ENCODE measurements around the gene MALSU1. TPM values are rescaled to one million over a fixed set of nuclear protein-coding genes. Genes with fewer than 3 reads are reported as not detected.

MALSU1 gene
- total and polyA plus RNA-seq, 4 donors: 30.3 to 84.6 (median 40.5) TPM

DNA sequence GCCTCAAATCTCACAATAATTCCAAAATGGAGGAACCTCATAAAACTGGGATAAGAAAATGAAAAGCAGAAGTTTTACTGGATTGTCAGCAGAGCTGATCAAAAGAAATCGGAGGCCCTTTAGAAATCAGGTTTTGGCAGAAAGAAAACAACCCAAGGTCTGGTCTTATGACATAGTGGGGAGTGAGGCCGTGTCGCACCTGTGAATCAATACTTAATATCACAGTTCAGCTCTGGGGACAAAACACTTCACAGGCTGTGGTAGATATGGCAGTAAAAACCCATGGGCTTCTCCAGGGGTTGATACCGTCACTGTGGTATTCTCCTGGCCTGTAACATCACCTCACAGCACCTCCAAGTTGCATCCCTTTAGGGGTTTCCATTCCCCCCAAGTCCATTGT lies 6.5 kb upstream of the MALSU1 start (continued):
- TF ChIP-seq, protein P1, sequence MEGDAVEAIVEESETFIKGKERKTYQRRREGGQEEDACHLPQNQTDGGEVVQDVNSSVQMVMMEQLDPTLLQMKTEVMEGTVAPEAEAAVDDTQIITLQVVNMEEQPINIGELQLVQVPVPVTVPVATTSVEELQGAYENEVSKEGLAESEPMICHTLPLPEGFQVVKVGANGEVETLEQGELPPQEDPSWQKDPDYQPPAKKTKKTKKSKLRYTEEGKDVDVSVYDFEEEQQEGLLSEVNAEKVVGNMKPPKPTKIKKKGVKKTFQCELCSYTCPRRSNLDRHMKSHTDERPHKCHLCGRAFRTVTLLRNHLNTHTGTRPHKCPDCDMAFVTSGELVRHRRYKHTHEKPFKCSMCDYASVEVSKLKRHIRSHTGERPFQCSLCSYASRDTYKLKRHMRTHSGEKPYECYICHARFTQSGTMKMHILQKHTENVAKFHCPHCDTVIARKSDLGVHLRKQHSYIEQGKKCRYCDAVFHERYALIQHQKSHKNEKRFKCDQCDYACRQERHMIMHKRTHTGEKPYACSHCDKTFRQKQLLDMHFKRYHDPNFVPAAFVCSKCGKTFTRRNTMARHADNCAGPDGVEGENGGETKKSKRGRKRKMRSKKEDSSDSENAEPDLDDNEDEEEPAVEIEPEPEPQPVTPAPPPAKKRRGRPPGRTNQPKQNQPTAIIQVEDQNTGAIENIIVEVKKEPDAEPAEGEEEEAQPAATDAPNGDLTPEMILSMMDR (IDR thresholded peaks at IDR 0.05; ENCODE audit: low read depth, low read length, missing input control): no peak
- TF ChIP-seq FOXA2 (IDR thresholded peaks at IDR 0.05) (no peak), RXRA (IDR thresholded peaks at IDR 0.05) (no peak)

DNA sequence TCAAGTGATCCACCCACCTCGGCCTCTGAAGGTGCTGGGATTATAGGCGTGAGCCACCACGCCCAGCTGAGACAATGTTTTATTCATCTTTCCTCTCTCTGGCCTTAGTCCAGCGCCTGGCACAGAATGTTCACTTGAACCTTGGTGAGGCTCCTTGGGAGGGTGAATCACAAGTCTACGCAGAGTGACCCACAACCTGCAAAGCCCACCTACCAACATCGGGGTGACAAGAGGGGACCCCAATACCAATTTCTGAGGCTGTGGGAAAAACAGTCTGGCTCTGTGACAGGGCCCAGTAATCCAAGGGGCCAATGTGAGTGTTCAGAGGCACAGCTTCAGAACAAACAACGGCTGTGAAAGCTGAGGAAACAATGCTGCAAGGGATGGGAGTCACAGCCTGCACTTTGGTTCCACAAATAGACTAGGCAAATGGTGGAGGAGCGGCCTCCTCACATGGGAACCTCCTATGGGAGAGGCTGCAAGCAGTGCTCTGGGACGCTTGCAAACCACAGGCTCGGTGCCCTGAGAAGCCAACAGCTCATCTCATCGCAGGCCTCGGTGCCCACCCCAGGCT lies 5.6 kb upstream of the MALSU1 start:
- Histone ChIP-seq H3K9ac (ENCODE audit: low read depth in 1 of 2, low read length in 2 of 2) (no peak overlapping the region), H3K27ac (ENCODE audit: low read depth in 1 of 2, low read length in 2 of 2) (no peak overlapping the region)

More for the DNA sequence above, 5.6 kb upstream of the MALSU1 start:
- no peak for DNase-seq (ENCODE audit: low spot score)
- 93% methylated on average over 12 of the region's 12 CpGs for WGBS
- no peaks in the 10 kb centered on the region for H3K9me3 ChIP-seq (ENCODE audit: control insufficient read depth in 4 of 4, low read length in 3 of 4)
- peaks cover 0 to 18% (median 6%) of the 10 kb centered on the region in 4 donors for H3K4me1 ChIP-seq (ENCODE audit: control insufficient read depth in 4 of 4, insufficient read depth in 4 of 4, low read length in 3 of 4)
- TF ChIP-seq TAF1 (conservative IDR thresholded peaks at IDR 0.05) (no peak), HNF4G (IDR thresholded peaks at IDR 0.05) (no peak), GABPA (IDR thresholded peaks at IDR 0.05 in 1 of 2, conservative IDR thresholded peaks at IDR 0.05 in 1 of 2) (no peak), NR2F2 (IDR thresholded peaks at IDR 0.05) (no peak), EGR1 (IDR thresholded peaks at IDR 0.05; ENCODE audit: low read depth in 2 of 2) (no peak), FOXA2 (IDR thresholded peaks at IDR 0.05) (no peak), RXRA (IDR thresholded peaks at IDR 0.05) (no peak), HNF4A (conservative IDR thresholded peaks at IDR 0.05) (no peak), JUND (IDR thresholded peaks at IDR 0.05) (no peak), SP1 (IDR thresholded peaks at IDR 0.05) (no peak), YY1 (IDR thresholded peaks at IDR 0.05) (no peak), RAD21 (IDR thresholded peaks at IDR 0.05) (no peak), FOXA1 (IDR thresholded peaks at IDR 0.05) (no peak)
- TF ChIP-seq, protein P2, sequence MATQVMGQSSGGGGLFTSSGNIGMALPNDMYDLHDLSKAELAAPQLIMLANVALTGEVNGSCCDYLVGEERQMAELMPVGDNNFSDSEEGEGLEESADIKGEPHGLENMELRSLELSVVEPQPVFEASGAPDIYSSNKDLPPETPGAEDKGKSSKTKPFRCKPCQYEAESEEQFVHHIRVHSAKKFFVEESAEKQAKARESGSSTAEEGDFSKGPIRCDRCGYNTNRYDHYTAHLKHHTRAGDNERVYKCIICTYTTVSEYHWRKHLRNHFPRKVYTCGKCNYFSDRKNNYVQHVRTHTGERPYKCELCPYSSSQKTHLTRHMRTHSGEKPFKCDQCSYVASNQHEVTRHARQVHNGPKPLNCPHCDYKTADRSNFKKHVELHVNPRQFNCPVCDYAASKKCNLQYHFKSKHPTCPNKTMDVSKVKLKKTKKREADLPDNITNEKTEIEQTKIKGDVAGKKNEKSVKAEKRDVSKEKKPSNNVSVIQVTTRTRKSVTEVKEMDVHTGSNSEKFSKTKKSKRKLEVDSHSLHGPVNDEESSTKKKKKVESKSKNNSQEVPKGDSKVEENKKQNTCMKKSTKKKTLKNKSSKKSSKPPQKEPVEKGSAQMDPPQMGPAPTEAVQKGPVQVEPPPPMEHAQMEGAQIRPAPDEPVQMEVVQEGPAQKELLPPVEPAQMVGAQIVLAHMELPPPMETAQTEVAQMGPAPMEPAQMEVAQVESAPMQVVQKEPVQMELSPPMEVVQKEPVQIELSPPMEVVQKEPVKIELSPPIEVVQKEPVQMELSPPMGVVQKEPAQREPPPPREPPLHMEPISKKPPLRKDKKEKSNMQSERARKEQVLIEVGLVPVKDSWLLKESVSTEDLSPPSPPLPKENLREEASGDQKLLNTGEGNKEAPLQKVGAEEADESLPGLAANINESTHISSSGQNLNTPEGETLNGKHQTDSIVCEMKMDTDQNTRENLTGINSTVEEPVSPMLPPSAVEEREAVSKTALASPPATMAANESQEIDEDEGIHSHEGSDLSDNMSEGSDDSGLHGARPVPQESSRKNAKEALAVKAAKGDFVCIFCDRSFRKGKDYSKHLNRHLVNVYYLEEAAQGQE (IDR thresholded peaks at IDR 0.05): no peak
- TF ChIP-seq, protein P3, sequence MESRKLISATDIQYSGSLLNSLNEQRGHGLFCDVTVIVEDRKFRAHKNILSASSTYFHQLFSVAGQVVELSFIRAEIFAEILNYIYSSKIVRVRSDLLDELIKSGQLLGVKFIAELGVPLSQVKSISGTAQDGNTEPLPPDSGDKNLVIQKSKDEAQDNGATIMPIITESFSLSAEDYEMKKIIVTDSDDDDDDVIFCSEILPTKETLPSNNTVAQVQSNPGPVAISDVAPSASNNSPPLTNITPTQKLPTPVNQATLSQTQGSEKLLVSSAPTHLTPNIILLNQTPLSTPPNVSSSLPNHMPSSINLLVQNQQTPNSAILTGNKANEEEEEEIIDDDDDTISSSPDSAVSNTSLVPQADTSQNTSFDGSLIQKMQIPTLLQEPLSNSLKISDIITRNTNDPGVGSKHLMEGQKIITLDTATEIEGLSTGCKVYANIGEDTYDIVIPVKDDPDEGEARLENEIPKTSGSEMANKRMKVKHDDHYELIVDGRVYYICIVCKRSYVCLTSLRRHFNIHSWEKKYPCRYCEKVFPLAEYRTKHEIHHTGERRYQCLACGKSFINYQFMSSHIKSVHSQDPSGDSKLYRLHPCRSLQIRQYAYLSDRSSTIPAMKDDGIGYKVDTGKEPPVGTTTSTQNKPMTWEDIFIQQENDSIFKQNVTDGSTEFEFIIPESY (IDR thresholded peaks at IDR 0.05): no peak
- TF ChIP-seq, protein P4, sequence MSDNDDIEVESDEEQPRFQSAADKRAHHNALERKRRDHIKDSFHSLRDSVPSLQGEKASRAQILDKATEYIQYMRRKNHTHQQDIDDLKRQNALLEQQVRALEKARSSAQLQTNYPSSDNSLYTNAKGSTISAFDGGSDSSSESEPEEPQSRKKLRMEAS (IDR thresholded peaks at IDR 0.05): no peak
- TF ChIP-seq, protein P5, sequence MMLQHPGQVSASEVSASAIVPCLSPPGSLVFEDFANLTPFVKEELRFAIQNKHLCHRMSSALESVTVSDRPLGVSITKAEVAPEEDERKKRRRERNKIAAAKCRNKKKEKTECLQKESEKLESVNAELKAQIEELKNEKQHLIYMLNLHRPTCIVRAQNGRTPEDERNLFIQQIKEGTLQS (IDR thresholded peaks at IDR 0.05): no peak
- TF ChIP-seq, protein P1 (IDR thresholded peaks at IDR 0.05; ENCODE audit: low read depth, low read length, missing input control): no peak
- no peaks in the 10 kb centered on the region for H3K27me3 ChIP-seq (ENCODE audit: control insufficient read depth in 4 of 4, insufficient read depth in 4 of 4, low read length in 3 of 4)
- no peak overlapping the region for H3K4me3 ChIP-seq (ENCODE audit: low read depth in 1 of 3, low read length in 3 of 3)
- no peaks in the 10 kb centered on the region for H3K36me3 ChIP-seq (ENCODE audit: control insufficient read depth in 4 of 4, insufficient read depth in 3 of 4, low read depth in 1 of 4, low read length in 3 of 4)

Data from liver (tissue), 9 donors.